Progenitor cell of endocrine pancreas (in vitro differentiated cells): ENCODE data around the gene POLH. TPM values are rescaled to one million over a fixed set of nuclear protein-coding genes. Genes with fewer than 3 reads are reported as not detected.
A peak's percentile ranks its signal among the peaks of the same experiment; 100 is the strongest.

Source experiments
- DNase-seq: peaks from one replicate; pipeline ENCODE4 v3.0.0; 2021; ENCODE audit warnings: low spot score; ENCODE audit not compliant: unreplicated experiment
- H3K27ac Mint-ChIP-seq: 2 replicates; pipeline ENCODE4 v1.8.0; 2021; ENCODE audit warnings: mild to moderate bottlenecking, moderate library complexity, mixed read lengths
- H3K27me3 Mint-ChIP-seq: 2 replicates; pipeline ENCODE4 v1.8.0; 2021; ENCODE audit warnings: mixed read lengths
- H3K36me3 Mint-ChIP-seq: 2 replicates; pipeline ENCODE4 v1.8.0; 2022; ENCODE audit warnings: mixed read lengths; ENCODE audit not compliant: insufficient read depth
- H3K4me1 Mint-ChIP-seq: 2 replicates; pipeline ENCODE4 v1.8.0; 2021; ENCODE audit warnings: low read depth, mixed read lengths
- H3K4me3 Mint-ChIP-seq: 2 replicates; pipeline ENCODE4 v1.8.0; 2021; ENCODE audit warnings: low read depth, mild to moderate bottlenecking, moderate library complexity, mixed read lengths
- H3K9me3 Mint-ChIP-seq: 2 replicates; pipeline ENCODE4 v1.8.0; 2021; ENCODE audit warnings: low read depth, mixed read lengths
- total RNA-seq: library from RNA; stranded (reverse); gene quantifications from 2 replicates; pipeline ENCODE4 v1.2.1, GENCODE V29; 2021
- TF ChIP-seq, protein P1 (sequence below): fragments of 200-600 bp; sonication (generic); IDR thresholded peaks from one replicate; pipeline ENCODE4 v1.5.0; 2021; ENCODE audit warnings: antibody characterized with exemption, mild to moderate bottlenecking; ENCODE audit not compliant: unreplicated experiment

POLH gene
- total RNA-seq, 1 donor from 2014 or later = 14.5 TPM

GRCh38 chr6:43623880-43624785 lies 48.1 kb downstream of the POLH start:
- H3K4me3 Mint-ChIP-seq = no peak overlapping the region
- no peak overlapping the region for H3K27ac Mint-ChIP-seq
- TF ChIP-seq, protein P1, sequence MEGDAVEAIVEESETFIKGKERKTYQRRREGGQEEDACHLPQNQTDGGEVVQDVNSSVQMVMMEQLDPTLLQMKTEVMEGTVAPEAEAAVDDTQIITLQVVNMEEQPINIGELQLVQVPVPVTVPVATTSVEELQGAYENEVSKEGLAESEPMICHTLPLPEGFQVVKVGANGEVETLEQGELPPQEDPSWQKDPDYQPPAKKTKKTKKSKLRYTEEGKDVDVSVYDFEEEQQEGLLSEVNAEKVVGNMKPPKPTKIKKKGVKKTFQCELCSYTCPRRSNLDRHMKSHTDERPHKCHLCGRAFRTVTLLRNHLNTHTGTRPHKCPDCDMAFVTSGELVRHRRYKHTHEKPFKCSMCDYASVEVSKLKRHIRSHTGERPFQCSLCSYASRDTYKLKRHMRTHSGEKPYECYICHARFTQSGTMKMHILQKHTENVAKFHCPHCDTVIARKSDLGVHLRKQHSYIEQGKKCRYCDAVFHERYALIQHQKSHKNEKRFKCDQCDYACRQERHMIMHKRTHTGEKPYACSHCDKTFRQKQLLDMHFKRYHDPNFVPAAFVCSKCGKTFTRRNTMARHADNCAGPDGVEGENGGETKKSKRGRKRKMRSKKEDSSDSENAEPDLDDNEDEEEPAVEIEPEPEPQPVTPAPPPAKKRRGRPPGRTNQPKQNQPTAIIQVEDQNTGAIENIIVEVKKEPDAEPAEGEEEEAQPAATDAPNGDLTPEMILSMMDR = no peak
- peaks cover 19% of the 10 kb centered on the region for H3K36me3 Mint-ChIP-seq
- no peaks in the 10 kb centered on the region for H3K27me3 Mint-ChIP-seq
- no peak for DNase-seq
- no peaks in the 10 kb centered on the region for H3K9me3 Mint-ChIP-seq
- peaks cover 10% of the 10 kb centered on the region for H3K4me1 Mint-ChIP-seq

- Mint-ChIP-seq H3K36me3 (peaks cover 19% of the 10 kb centered on the region), H3K4me1 (peaks cover 10% of the 10 kb centered on the region), H3K4me3 (no peak overlapping the region), H3K9me3 (no peaks in the 10 kb centered on the region), H3K27ac (no peak overlapping the region), H3K27me3 (no peaks in the 10 kb centered on the region)
- DNase-seq = no peak
- TF ChIP-seq, protein P1 = no peak
Observed at GRCh38 chr6:43624786-43625288, 48.9 kb downstream of the POLH start.

GRCh38 chr6:43625393-43625992 lies 49.5 kb downstream of the POLH start:
- H3K4me1 Mint-ChIP-seq = peaks cover 12% of the 10 kb centered on the region
- H3K4me3 Mint-ChIP-seq = no peak overlapping the region

DNA sequence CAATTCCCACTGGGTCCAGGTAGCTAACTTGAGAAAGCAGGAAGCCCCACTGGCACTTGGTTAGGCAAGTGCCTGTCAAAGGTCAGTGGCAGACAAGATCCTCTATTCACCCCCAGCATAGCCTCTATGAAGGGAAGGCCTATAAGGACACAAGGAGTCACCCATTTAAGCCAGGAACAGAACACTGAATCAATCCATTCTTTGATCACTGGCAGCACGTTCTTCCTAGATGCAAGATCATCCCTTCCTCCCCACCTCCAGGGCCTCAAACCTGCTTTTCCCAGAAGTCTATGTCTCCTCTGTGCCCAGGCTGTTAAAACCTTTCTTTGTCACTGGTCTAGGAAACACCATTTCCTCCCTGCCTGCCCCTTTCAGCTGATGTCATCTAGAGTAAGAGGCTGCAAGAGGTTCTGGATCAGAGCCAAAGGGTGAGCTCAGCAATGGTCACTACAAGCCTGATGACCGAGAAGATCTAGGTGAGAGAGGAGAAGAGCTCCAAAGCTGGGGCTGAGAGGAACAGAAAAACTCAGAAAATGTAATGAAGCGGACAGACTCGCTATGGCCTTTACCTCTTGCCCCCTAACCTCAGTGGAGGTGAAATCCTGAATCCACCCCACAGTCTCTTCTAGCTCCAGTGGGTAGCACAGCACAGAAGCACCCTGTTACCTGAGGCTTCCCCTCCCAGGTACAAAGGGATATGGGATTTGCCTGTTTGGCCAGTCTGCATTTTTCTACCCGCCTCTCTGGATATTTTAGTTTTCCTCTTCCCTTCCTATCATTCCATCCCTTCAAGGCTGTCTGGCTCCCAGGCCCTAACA lies 51.2 kb downstream of the POLH start:
- DNase-seq = no peak
- TF ChIP-seq, protein P1 = no peak
- Mint-ChIP-seq H3K9me3 (no peaks in the 10 kb centered on the region), H3K27ac (peak overlapping the region; percentile 65), H3K4me1 (peaks cover 12% of the 10 kb centered on the region), H3K4me3 (peak overlapping the region; percentile 64), H3K27me3 (no peaks in the 10 kb centered on the region), H3K36me3 (peaks cover 15% of the 10 kb centered on the region)

More at GRCh38 chr6:43625393-43625992, 49.5 kb downstream of the POLH start:
- DNase-seq = no peak
- H3K9me3 Mint-ChIP-seq = no peaks in the 10 kb centered on the region
- H3K27ac Mint-ChIP-seq = no peak overlapping the region
- peaks cover 19% of the 10 kb centered on the region for H3K36me3 Mint-ChIP-seq
- no peaks in the 10 kb centered on the region for H3K27me3 Mint-ChIP-seq
- TF ChIP-seq, protein P1 = no peak
